Ishikawa (cell line): ENCODE data around the gene TMC3.

ENCODE experiments used
- EGR1 ChIP-seq: IDR thresholded peaks from 2 replicates; pipeline ENCODE4 v1.6.1; 2012
- NFIC ChIP-seq: IDR thresholded peaks from 2 replicates; pipeline ENCODE4 v1.6.1; 2012
- REST ChIP-seq: IDR thresholded peaks from 2 replicates; pipeline ENCODE4 v1.6.1; 2012; ENCODE audit warnings: low read depth, mild to moderate bottlenecking
- TEAD4 ChIP-seq: IDR thresholded peaks from 2 replicates; pipeline ENCODE4 v1.6.1; 2012
- TF ChIP-seq, protein P1 (sequence below): IDR thresholded peaks from 2 replicates; pipeline ENCODE4 v1.6.1; 2012

DNA sequence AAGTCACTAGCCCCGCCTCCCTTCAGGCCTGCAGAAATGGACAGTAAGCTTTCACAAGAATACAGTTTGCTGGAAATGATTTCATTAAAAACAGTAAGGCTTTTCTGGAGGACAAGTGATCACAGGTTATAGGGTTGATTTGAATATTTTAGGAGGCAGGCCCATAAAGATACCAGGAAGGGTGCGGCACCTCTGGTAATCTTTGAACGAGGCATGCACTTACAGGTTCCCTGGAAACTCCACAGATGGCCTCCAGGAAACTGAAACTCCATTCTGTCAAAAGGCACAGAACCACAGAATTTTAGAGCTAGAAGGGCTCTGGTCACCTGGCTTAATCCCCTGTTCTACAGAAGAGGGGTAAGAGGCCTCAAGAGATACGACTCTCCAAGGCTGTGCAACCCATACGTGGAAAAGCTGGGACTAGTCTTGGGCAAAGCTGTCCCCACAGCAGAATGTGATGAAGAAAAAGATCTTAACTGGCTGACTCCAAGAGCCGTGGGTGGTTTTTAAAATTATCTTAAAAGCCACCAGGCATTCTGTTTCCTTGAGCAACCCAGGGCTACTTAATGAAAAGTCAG lies 51.2 kb downstream of the TMC3 start:
- TF ChIP-seq TEAD4 (no peak), EGR1 (no peak), REST (no peak), NFIC (no peak)
- TF ChIP-seq, protein P1, sequence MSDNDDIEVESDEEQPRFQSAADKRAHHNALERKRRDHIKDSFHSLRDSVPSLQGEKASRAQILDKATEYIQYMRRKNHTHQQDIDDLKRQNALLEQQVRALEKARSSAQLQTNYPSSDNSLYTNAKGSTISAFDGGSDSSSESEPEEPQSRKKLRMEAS: no peak
